HG03460 (cell line): ENCODE data around the gene AMN1.
"Not testable (repeated sequence)": the region's sequence is repeated elsewhere in the genome, so short reads cannot be mapped to it uniquely, and the experiment has no call there.

ENCODE experiments used
- ATAC-seq: cut with Tn5 transposase; IDR thresholded peaks from one replicate; pipeline ENCODE4 v1.9.1; 2021; ENCODE audit not compliant: unreplicated experiment

AMN1 gene

GRCh38 chr12:31687101-31687527, 41.7 kb downstream of the AMN1 start:
- ATAC-seq, result no peak

GRCh38 chr12:31685801-31686200, 43.0 kb downstream of the AMN1 start:
- ATAC-seq, result no peak

GRCh38 chr12:31682136-31682962, 46.5 kb downstream of the AMN1 start:
- peak; percentile 72 for ATAC-seq

- no peak for ATAC-seq
These were observed 56.3 kb downstream of the AMN1 start for GRCh38 chr12:31672521-31672920.

- not testable (repeated sequence) for ATAC-seq
These were observed 59.2 kb downstream of the AMN1 start for GRCh38 chr12:31669582-31669981.

- no peak for ATAC-seq
These were observed 59.8 kb downstream of the AMN1 start for GRCh38 chr12:31669020-31669419.

- no peak for ATAC-seq
These were observed 64.8 kb downstream of the AMN1 start for GRCh38 chr12:31664038-31664437.

GRCh38 chr12:31663576-31663975, 65.2 kb downstream of the AMN1 start:
- no peak for ATAC-seq

GRCh38 chr12:31662176-31662849, 66.5 kb downstream of the AMN1 start:
- no peak for ATAC-seq

GRCh38 chr12:31659087-31659942, 69.5 kb downstream of the AMN1 start, which contains the start of gene ETFBKMT:
ETFBKMT (plus strand) TSS chr12:31659688; CDS start chr12:31661954, 2,266 bp downstream.
- ATAC-seq, result peak; percentile 99

GRCh38 chr12:31658471-31659086, 70.2 kb downstream of the AMN1 start:
- ATAC-seq, result no peak

- no peak for ATAC-seq
These were observed 73.0 kb downstream of the AMN1 start for GRCh38 chr12:31655792-31656191.

GRCh38 chr12:31655208-31655607, 73.6 kb downstream of the AMN1 start:
- ATAC-seq, result no peak

- no peak for ATAC-seq
These were observed 76.8 kb downstream of the AMN1 start for GRCh38 chr12:31651893-31652521.

GRCh38 chr12:31650918-31651317, 77.9 kb downstream of the AMN1 start:
- ATAC-seq, result no peak

- no peak for ATAC-seq
These were observed 81.7 kb downstream of the AMN1 start for GRCh38 chr12:31647086-31647491.

- no peak for ATAC-seq
These were observed 82.9 kb downstream of the AMN1 start for GRCh38 chr12:31645924-31646323.

- no peak for ATAC-seq
These were observed 84.3 kb downstream of the AMN1 start for GRCh38 chr12:31644536-31644935.

- no peak for ATAC-seq
These were observed 87.2 kb downstream of the AMN1 start for GRCh38 chr12:31641509-31642090.

- ATAC-seq, result no peak
These were observed 94.2 kb downstream of the AMN1 start for GRCh38 chr12:31634620-31635019.
